ENCODE measurements around the gene TAF4. TPM values are rescaled to one million over a fixed set of nuclear protein-coding genes. Genes with fewer than 3 reads are reported as not detected.

Gene TAF4
- total RNA-seq, 4 donors from 2014 or later: 18.9 to 93.5 (median 31.0) TPM

DNA sequence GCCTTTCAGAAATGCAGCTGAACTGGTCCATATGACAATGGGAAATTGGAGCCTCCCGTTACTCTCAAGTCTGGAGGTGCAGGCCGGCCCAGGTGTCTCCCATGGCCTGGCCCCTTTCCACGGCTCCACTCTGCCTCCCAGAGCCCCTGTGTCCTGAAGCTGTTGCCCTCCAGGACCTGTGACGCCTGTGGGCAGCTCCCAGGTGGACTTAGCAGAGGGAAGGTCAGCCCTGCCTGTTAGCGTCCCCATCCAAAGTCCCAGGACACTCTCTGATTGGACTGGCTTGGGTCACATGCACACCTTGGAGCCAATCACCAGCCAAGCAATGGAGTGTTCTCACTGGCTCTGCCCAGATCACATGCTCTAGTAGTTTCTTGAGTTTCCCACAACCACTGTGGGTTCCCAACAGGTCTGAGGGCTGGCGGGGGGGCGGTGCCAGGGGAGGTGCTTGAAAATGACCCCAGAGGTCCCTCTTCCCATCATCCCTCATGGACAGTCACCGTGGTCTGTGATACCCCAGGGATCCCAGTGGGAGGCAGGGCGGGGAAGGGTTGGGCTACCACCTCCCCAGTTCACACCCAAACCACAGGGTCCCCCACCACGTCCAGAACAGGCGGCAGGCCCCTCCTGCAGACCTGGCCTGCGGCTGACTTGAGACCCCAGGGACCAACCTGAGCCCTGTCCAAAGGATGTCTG lies 135.6 kb downstream of the TAF4 start:
- no peaks in the 10 kb centered on the region for H3K36me3 ChIP-seq
- H3K4me3 ChIP-seq: no peak overlapping the region
- no peaks in the 10 kb centered on the region for H3K9me3 ChIP-seq
- H3K27me3 ChIP-seq: no peaks in the 10 kb centered on the region
- H3K4me1 ChIP-seq: no peaks in the 10 kb centered on the region
- TF ChIP-seq POLR2A (IDR thresholded peaks at IDR 0.05) (no peak), CTCF (IDR thresholded peaks at IDR 0.05) (no peak)
- no peak for DNase-seq
- no peak overlapping the region for H3K27ac ChIP-seq

DNA sequence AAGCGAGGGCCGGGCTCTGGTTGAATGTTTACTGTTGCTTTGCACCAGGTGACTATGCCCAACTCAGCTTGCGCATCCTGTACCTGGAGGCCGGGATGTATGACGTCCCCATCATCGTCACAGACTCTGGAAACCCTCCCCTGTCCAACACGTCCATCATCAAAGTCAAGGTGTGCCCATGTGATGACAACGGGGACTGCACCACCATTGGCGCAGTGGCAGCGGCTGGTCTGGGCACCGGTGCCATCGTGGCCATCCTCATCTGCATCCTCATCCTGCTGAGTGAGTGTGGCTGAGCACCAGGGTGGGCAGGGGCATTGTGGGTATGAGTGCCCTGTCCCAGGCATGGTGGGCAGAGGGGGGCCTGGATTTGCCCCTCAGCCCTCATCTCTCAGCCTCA lies 136.1 kb downstream of the TAF4 start:
- H3K36me3 ChIP-seq: no peaks in the 10 kb centered on the region
- DNase-seq: no peak
- no peaks in the 10 kb centered on the region for H3K9me3 ChIP-seq
- no peak overlapping the region for H3K27ac ChIP-seq
- H3K4me1 ChIP-seq: no peaks in the 10 kb centered on the region
- TF ChIP-seq POLR2A (IDR thresholded peaks at IDR 0.05) (no peak), CTCF (IDR thresholded peaks at IDR 0.05) (no peak)
- no peak overlapping the region for H3K4me3 ChIP-seq
- no peaks in the 10 kb centered on the region for H3K27me3 ChIP-seq

GRCh38 chr20:61927826-61928541 lies 137.7 kb downstream of the TAF4 start:
- Histone ChIP-seq H3K9me3 (no peaks in the 10 kb centered on the region), H3K27ac (no peak overlapping the region), H3K4me3 (no peak overlapping the region), H3K36me3 (no peaks in the 10 kb centered on the region), H3K4me1 (no peaks in the 10 kb centered on the region), H3K27me3 (no peaks in the 10 kb centered on the region)
- DNase-seq: no peak
- TF ChIP-seq CTCF (IDR thresholded peaks at IDR 0.05): no peak
- no peak for TF ChIP-seq POLR2A (IDR thresholded peaks at IDR 0.05)

DNA sequence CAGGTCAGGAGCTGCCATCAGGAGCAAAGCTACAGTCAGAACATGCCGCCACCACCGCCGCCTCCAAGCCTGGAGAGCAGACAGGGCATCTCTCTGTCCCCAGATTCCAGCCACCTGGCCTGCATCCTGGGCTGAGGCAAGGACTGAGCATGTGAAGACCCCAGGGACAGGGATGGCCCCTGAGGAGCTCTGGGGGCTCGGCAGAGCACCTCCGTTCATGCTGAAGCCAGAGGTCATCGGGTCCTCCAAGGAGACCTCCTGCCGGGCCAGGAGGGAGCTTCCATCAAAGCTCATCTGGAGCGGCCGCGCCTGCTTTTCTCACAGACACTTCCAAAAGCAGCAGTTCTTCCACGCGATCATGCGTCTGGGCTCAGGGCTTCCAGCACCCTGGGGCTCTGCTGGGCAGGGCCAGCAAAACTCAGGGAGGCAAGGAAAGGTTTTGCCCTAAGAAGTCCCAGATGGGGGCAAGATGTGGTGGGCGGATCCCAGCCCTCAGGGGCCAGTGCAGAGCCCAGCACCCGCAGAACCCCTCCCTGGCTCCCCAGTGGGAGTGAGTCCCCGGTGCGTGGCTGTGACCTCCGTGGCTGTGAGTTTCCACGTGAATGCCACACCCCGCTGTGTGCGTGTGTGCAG lies 138.4 kb downstream of the TAF4 start:
- no peak for DNase-seq
- H3K4me1 ChIP-seq: no peaks in the 10 kb centered on the region
- H3K9me3 ChIP-seq: no peaks in the 10 kb centered on the region
- TF ChIP-seq CTCF (IDR thresholded peaks at IDR 0.05) (no peak), POLR2A (IDR thresholded peaks at IDR 0.05) (no peak)
- no peaks in the 10 kb centered on the region for H3K36me3 ChIP-seq
- no peaks in the 10 kb centered on the region for H3K27me3 ChIP-seq
- no peak overlapping the region for H3K4me3 ChIP-seq
- no peak overlapping the region for H3K27ac ChIP-seq

- H3K4me1 ChIP-seq: no peaks in the 10 kb centered on the region
- no peak for TF ChIP-seq CTCF (IDR thresholded peaks at IDR 0.05)
- TF ChIP-seq POLR2A (IDR thresholded peaks at IDR 0.05): no peak
- no peak overlapping the region for H3K4me3 ChIP-seq
- DNase-seq: no peak
- H3K27me3 ChIP-seq: no peaks in the 10 kb centered on the region
- H3K36me3 ChIP-seq: no peaks in the 10 kb centered on the region
- H3K9me3 ChIP-seq: no peaks in the 10 kb centered on the region
- no peak overlapping the region for H3K27ac ChIP-seq
These were observed 138.9 kb downstream of the TAF4 start for GRCh38 chr20:61926796-61927192.

All from Peyer's patch (tissue), 4 donors.